DND-41 (cell line): ENCODE measurements around the gene CTNNA1.
"Not testable (repeated sequence)": the region's sequence is repeated elsewhere in the genome, so short reads cannot be mapped to it uniquely, and the experiment has no call there.

Source experiments
- ATAC-seq: fragments of 200-7000 bp; cut with Tn5 transposase; 3 replicates; pipeline ENCODE4 v1.9.1; 2021; ENCODE audit warnings: low read depth; ENCODE audit not compliant: insufficient read depth
- DNase-seq: peaks from one replicate; pipeline ENCODE4 v3.0.0-alpha.2; 2020
- H2AFZ ChIP-seq: 2 replicates; pipeline ENCODE4 v1.6.0; 2012; ENCODE audit warnings: low read depth, low read length
- H3K27ac ChIP-seq: 2 replicates; pipeline ENCODE4 v1.5.1; 2012; ENCODE audit warnings: low read length, inconsistent platforms
- H3K27me3 ChIP-seq: fragments of 200-600 bp; sonication (generic); 2 replicates; pipeline ENCODE4 v1.6.0; 2012; ENCODE audit warnings: low read length, mild to moderate bottlenecking, inconsistent platforms; ENCODE audit not compliant: insufficient read depth, poor library complexity
- H3K36me3 ChIP-seq: 2 replicates; pipeline ENCODE4 v1.5.1; 2012; ENCODE audit warnings: low read length, inconsistent platforms; ENCODE audit not compliant: insufficient read depth
- H3K4me1 ChIP-seq: 2 replicates; pipeline ENCODE4 v1.5.1; 2012; ENCODE audit warnings: mild to moderate bottlenecking, low read length; ENCODE audit not compliant: insufficient read depth
- H3K4me2 ChIP-seq: 2 replicates; pipeline ENCODE4 v1.6.0; 2012; ENCODE audit warnings: mild to moderate bottlenecking, moderate library complexity, low read length, inconsistent platforms; ENCODE audit not compliant: insufficient read depth
- H3K4me3 ChIP-seq, 2 experiments: fragments of 200-600 bp in 1 of 2; shearing (Covaris generic) in 1 of 2; 2 replicates each; pipeline ENCODE4 v1.5.1; 2012 to 2016; ENCODE audit warnings: inconsistent platforms in 2 of 2, low read length in 2 of 2, mild to moderate bottlenecking in 2 of 2, low read depth in 1 of 2, moderate library complexity in 1 of 2
- H3K79me2 ChIP-seq: 2 replicates; pipeline ENCODE4 v1.6.0; 2012; ENCODE audit warnings: low read length, inconsistent platforms; ENCODE audit not compliant: insufficient read depth
- H3K9ac ChIP-seq: 2 replicates; pipeline ENCODE4 v1.6.0; 2012; ENCODE audit warnings: low read depth, mild to moderate bottlenecking, inconsistent platforms, low read length, moderate library complexity
- H3K9me3 ChIP-seq: 2 replicates; pipeline ENCODE4 v1.5.1; 2012; ENCODE audit warnings: low read length, moderate library complexity, mild to moderate bottlenecking, inconsistent platforms; ENCODE audit not compliant: insufficient read depth, severe bottlenecking
- H4K20me1 ChIP-seq: 2 replicates; pipeline ENCODE4 v1.6.0; 2012; ENCODE audit warnings: low read length; ENCODE audit not compliant: insufficient read depth
- EZH2 ChIP-seq: IDR thresholded peaks from 3 replicates; pipeline ENCODE4 v1.6.1; 2012; ENCODE audit warnings: borderline replicate concordance, low read depth, mild to moderate bottlenecking, moderate library complexity, low read length, inconsistent platforms; ENCODE audit not compliant: severe bottlenecking
- TF ChIP-seq, protein P1 (sequence below): IDR thresholded peaks from 2 replicates; pipeline ENCODE4 v1.5.1; 2012; ENCODE audit warnings: borderline replicate concordance, low read length, moderate library complexity, mild to moderate bottlenecking; ENCODE audit not compliant: poor library complexity, severe bottlenecking; ENCODE audit errors: extremely low read depth

Gene CTNNA1

DNA sequence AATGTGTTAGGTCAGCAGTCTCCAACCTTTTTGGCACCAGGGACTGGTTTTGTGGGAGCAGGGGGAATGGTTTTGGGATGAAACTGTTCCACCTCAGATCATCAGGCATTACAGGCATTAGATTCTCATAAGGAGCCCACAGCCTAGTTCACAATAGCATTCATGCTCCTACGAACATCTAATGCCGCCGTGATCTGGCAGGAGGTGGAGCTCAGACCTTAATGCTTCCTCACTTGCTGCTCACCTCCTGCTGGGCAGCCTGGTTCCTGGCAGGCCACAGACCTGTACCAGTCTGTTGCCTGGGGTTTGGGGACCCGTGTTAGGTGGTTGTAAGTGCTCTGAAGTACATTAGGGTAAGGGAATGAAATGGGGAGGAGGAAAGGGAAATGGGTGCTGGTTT is 9.7 kb upstream of the CTNNA1 start:
- TF ChIP-seq, protein P1, sequence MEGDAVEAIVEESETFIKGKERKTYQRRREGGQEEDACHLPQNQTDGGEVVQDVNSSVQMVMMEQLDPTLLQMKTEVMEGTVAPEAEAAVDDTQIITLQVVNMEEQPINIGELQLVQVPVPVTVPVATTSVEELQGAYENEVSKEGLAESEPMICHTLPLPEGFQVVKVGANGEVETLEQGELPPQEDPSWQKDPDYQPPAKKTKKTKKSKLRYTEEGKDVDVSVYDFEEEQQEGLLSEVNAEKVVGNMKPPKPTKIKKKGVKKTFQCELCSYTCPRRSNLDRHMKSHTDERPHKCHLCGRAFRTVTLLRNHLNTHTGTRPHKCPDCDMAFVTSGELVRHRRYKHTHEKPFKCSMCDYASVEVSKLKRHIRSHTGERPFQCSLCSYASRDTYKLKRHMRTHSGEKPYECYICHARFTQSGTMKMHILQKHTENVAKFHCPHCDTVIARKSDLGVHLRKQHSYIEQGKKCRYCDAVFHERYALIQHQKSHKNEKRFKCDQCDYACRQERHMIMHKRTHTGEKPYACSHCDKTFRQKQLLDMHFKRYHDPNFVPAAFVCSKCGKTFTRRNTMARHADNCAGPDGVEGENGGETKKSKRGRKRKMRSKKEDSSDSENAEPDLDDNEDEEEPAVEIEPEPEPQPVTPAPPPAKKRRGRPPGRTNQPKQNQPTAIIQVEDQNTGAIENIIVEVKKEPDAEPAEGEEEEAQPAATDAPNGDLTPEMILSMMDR: no peak
- TF ChIP-seq EZH2: no peak
- no peak for ATAC-seq
- Histone ChIP-seq H2AFZ (no peak overlapping the region), H3K4me1 (no peaks in the 10 kb centered on the region), H3K79me2 (no peaks in the 10 kb centered on the region), H3K27me3 (no peaks in the 10 kb centered on the region), H4K20me1 (no peaks in the 10 kb centered on the region), H3K4me2 (no peak overlapping the region), H3K9ac (no peak overlapping the region), H3K27ac (no peak overlapping the region), H3K36me3 (no peaks in the 10 kb centered on the region), H3K4me3 (no peak overlapping the region), H3K9me3 (no peaks in the 10 kb centered on the region)
- DNase-seq: no peak

GRCh38 chr5:138745268-138745667 is 8.0 kb upstream of the CTNNA1 start:
- H3K4me3 ChIP-seq: no peak overlapping the region
- no peaks in the 10 kb centered on the region for H3K9me3 ChIP-seq
- no peak overlapping the region for H3K4me2 ChIP-seq
- H3K9ac ChIP-seq: no peak overlapping the region
- TF ChIP-seq, protein P1: no peak
- no peak for TF ChIP-seq EZH2
- H3K27ac ChIP-seq: no peak overlapping the region
- no peaks in the 10 kb centered on the region for H3K36me3 ChIP-seq
- DNase-seq (no peak), ATAC-seq (no peak)
- H2AFZ ChIP-seq: no peak overlapping the region
- no peaks in the 10 kb centered on the region for H3K27me3 ChIP-seq
- H4K20me1 ChIP-seq: no peaks in the 10 kb centered on the region
- H3K4me1 ChIP-seq: no peaks in the 10 kb centered on the region
- no peaks in the 10 kb centered on the region for H3K79me2 ChIP-seq

DNA sequence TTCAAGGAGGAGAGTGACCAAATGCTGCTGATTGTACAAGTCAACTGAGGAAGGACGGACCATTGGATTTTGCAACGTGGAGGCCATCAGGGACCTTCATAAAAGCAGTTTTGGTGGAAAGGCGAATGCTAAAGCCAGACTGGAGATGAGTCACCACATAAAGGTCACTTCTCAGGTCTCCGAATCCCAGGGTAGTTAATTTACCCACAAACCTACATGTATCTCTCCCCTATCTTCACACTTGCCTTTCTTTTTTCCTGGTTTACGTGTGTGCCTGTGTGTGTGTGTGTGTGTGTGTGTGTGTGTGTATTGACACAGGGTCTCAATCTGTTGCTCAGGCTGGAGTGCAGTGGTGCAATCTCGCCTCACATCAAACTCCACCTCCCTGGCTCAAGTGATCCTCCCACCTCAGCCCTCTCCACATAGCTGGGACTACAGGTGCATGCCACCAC is 4.6 kb upstream of the CTNNA1 start:
- Histone ChIP-seq H2AFZ (no peak overlapping the region), H3K79me2 (no peaks in the 10 kb centered on the region), H3K27me3 (no peaks in the 10 kb centered on the region), H3K9me3 (no peaks in the 10 kb centered on the region), H3K4me1 (no peaks in the 10 kb centered on the region), H3K36me3 (no peaks in the 10 kb centered on the region), H3K4me3 (no peak overlapping the region), H3K9ac (no peak overlapping the region), H3K27ac (no peak overlapping the region), H3K4me2 (no peak overlapping the region), H4K20me1 (no peaks in the 10 kb centered on the region)
- DNase-seq: no peak
- ATAC-seq: no peak
- TF ChIP-seq, protein P1: no peak
- TF ChIP-seq EZH2: no peak

DNA sequence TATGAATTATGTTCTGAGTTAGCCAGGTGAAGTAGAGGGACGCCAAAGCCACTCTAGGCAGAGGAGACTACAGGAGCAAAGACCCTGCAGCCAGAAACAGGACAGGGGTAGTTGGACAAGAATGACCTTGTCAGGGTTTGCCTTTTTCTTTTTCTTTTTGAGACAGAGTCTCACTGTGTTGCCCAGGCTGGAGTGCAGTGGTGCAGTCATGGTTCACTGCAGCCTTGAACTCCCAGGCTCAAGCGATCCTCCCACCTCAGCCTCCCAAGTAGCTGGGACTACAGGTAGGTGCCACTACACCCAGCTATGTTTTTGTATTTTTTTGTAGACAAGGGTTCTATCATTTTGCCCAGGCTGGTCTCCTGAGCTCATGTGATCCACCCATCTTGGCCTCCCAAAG is 1.9 kb upstream of the CTNNA1 start:
- not testable (repeated sequence) for H3K4me3 ChIP-seq, H4K20me1 ChIP-seq, H3K4me1 ChIP-seq, H2AFZ ChIP-seq, H3K36me3 ChIP-seq, ATAC-seq, H3K9ac ChIP-seq, DNase-seq, H3K27ac ChIP-seq, H3K79me2 ChIP-seq, H3K27me3 ChIP-seq, H3K9me3 ChIP-seq, H3K4me2 ChIP-seq
